Ovary (tissue), 9 donors: ENCODE measurements around the gene MAD1L1. TPM values are rescaled to one million over a fixed set of nuclear protein-coding genes. Genes with fewer than 3 reads are reported as not detected.
A peak's percentile ranks its signal among the peaks of the same experiment; 100 is the strongest.

Experiments
- DNase-seq, 5 donors: peaks; one replicate each; pipeline ENCODE4 v3.0.0-alpha.2; 2019 to 2020
- H3K27ac ChIP-seq, 2 donors: fragments of 200-600 bp; one replicate each; pipeline versions ENCODE4 v1.5.1 to v1.8.0; 2019 to 2022
- H3K27me3 ChIP-seq: fragments of 200-600 bp; one replicate; pipeline ENCODE4 v1.8.0; 2022
- H3K36me3 ChIP-seq: fragments of 200-600 bp; sonication (generic); one replicate; pipeline ENCODE4 v1.5.1; 2019
- H3K4me1 ChIP-seq: one replicate; pipeline ENCODE4 v1.8.1; 2013; ENCODE audit warnings: mild to moderate bottlenecking, moderate library complexity; ENCODE audit not compliant: insufficient read depth
- H3K4me3 ChIP-seq: fragments of 200-600 bp; sonication (generic); one replicate; pipeline ENCODE4 v1.5.1; 2017
- H3K9me3 ChIP-seq, 2 donors: fragments of 200-600 bp in 1 of 2; sonication (generic) in 1 of 2; one replicate each; pipeline versions ENCODE4 v1.5.1 to v1.8.1; 2013 to 2019; ENCODE audit warnings: mild to moderate bottlenecking in 1 of 2, moderate library complexity in 1 of 2
- CTCF ChIP-seq, 3 donors: fragments of 450-650 bp in 2 of 3; fragments of 200-600 bp in 1 of 3; IDR thresholded peaks; one replicate each; pipeline versions ENCODE4 v1.5.1 to v1.8.0; 2016 to 2022; ENCODE audit warnings: antibody characterized with exemption in 3 of 3, mild to moderate bottlenecking in 1 of 3
- EP300 ChIP-seq: sonication (generic); formaldehyde crosslinking; IDR thresholded peaks from one replicate; pipeline ENCODE4 v1.6.1; 2017; ENCODE audit warnings: antibody characterized with exemption
- POLR2A ChIP-seq: fragments of 450-650 bp; IDR thresholded peaks from one replicate; pipeline ENCODE4 v1.6.1; 2017; ENCODE audit warnings: antibody characterized with exemption, mild to moderate bottlenecking, moderate library complexity
- WGBS, 3 donors: extraction: QIAGEN DNeasy Blood & Tissue Kit in 1 of 3; methylation state at CpG; one replicate each; pipeline versions ENCODE4 v1.1.5 to v1.1.7; 2013 to 2017; 5-methylcytosine and 5-hydroxymethylcytosine counted together
- intact Hi-C, 4 donors: fragments of 100-400 bp; cut with DNase I; formaldehyde crosslinking; loops; one replicate each; pipeline versions ENCODE4 v1.11.0 to v1.15.1; 2022 to 2023
- polyA plus RNA-seq, 2 donors: library from polyadenylated mRNA; stranded (reverse); fragments of 200-250 nt in 1 of 2; fragments of 350-450 nt in 1 of 2; fragmentation: Illumina TruSeq in 1 of 2; extraction: RNeasy Lipid Tissue Mini Kit (QIAGEN cat#74804) in 1 of 2; gene quantifications; one replicate each; pipeline ENCODE4 v1.2.3, GENCODE V29; 2013 to 2014
- total RNA-seq, 7 donors: library from RNA; depleted of rRNA in 2 of 7; stranded (reverse); fragments of >200 nt in 2 of 7; fragmentation: NEBNext Ultra II Directional in 3 of 7; extraction: Animal tissue kit (Norgen Biotek cat#: 25700) in 3 of 7; gene quantifications; one replicate each; pipeline versions ENCODE4 v1.1.0 to v1.2.4, GENCODE V29; 2016 to 2023
- donor health status: DM: no; HTN: no; CAD: no; lungs with moderate emphysema.
- donor health status: DM: no; HTN: no; CAD: no.
- donor health status: Bipolar disorder and iron deficiency.
- donor health status: DM: yes; HTN: yes; CAD: no.
- donor health status: DM: no; HTN: no; CAD: no.
- donor health status: DM: yes; HTN: yes; CAD: no.

Gene MAD1L1
- total and polyA plus RNA-seq, 9 donors = 5.9 to 36.6 (median 22.8) TPM

GRCh38 chr7:1855725-1856160 lies 377.0 kb downstream of the MAD1L1 start:
- H3K36me3 ChIP-seq = no peaks in the 10 kb centered on the region
- H3K9me3 ChIP-seq = no peaks in the 10 kb centered on the region
- no peak overlapping the region for H3K4me3 ChIP-seq
- no peaks in the 10 kb centered on the region for H3K27me3 ChIP-seq
- no peaks in the 10 kb centered on the region for H3K4me1 ChIP-seq
- H3K27ac ChIP-seq = no peak overlapping the region
- TF ChIP-seq CTCF (IDR thresholded peaks at IDR 0.05) (no peak), POLR2A (no peak), EP300 (no peak)
- peak in 1 of 5 donors; percentile 9 for DNase-seq
- intact Hi-C loops = no loop called here
- WGBS, 3 donors = 88 to 97% (median 96%) methylated on average over 14 of the region's 14 CpGs

- no peaks in the 10 kb centered on the region for H3K36me3 ChIP-seq
- no peak for TF ChIP-seq POLR2A
- TF ChIP-seq EP300 = no peak
- TF ChIP-seq CTCF (IDR thresholded peaks at IDR 0.05) = no peak
- H3K27ac ChIP-seq = no peak overlapping the region
- H3K9me3 ChIP-seq = no peaks in the 10 kb centered on the region
- intact Hi-C loops = no loop called here
- H3K27me3 ChIP-seq = no peaks in the 10 kb centered on the region
- no peaks in the 10 kb centered on the region for H3K4me1 ChIP-seq
- WGBS, 3 donors = 91 to 92% (median 92%) methylated on average over 41 of the region's 41 CpGs
- H3K4me3 ChIP-seq = no peak overlapping the region
- DNase-seq = peak in 3 of 5 donors; percentile 9 to 25 (median 20)
Observed at GRCh38 chr7:1854866-1855724, 377.6 kb downstream of the MAD1L1 start.

- H3K36me3 ChIP-seq = no peaks in the 10 kb centered on the region
- H3K27me3 ChIP-seq = no peaks in the 10 kb centered on the region
- no peak overlapping the region for H3K27ac ChIP-seq
- no peaks in the 10 kb centered on the region for H3K9me3 ChIP-seq
- WGBS, 3 donors = 91 to 93% (median 92%) methylated on average over 38 of the region's 38 CpGs
- TF ChIP-seq POLR2A (no peak), CTCF (IDR thresholded peaks at IDR 0.05) (no peak), EP300 (no peak)
- DNase-seq = peak in 3 of 5 donors; percentile 10 to 18 (median 12)
- H3K4me3 ChIP-seq = no peak overlapping the region
- intact Hi-C loops = no loop called here
- H3K4me1 ChIP-seq = no peaks in the 10 kb centered on the region
Observed at GRCh38 chr7:1853986-1854865, 378.5 kb downstream of the MAD1L1 start.

GRCh38 chr7:1853431-1853985 lies 379.2 kb downstream of the MAD1L1 start:
- no peak for TF ChIP-seq CTCF (IDR thresholded peaks at IDR 0.05)
- TF ChIP-seq EP300 = no peak
- no peak for TF ChIP-seq POLR2A
- Histone ChIP-seq H3K36me3 (no peaks in the 10 kb centered on the region), H3K4me3 (no peak overlapping the region), H3K27ac (no peak overlapping the region), H3K9me3 (no peaks in the 10 kb centered on the region), H3K27me3 (no peaks in the 10 kb centered on the region), H3K4me1 (no peaks in the 10 kb centered on the region)
- WGBS, 3 donors = 84 to 88% (median 84%) methylated on average over 18 of the region's 18 CpGs
- intact Hi-C loops = no loop called here
- DNase-seq = peak in 2 of 5 donors; percentile 11 to 12
